Measurements from ENCODE around the gene NEK9.

NEK9 gene

DNA sequence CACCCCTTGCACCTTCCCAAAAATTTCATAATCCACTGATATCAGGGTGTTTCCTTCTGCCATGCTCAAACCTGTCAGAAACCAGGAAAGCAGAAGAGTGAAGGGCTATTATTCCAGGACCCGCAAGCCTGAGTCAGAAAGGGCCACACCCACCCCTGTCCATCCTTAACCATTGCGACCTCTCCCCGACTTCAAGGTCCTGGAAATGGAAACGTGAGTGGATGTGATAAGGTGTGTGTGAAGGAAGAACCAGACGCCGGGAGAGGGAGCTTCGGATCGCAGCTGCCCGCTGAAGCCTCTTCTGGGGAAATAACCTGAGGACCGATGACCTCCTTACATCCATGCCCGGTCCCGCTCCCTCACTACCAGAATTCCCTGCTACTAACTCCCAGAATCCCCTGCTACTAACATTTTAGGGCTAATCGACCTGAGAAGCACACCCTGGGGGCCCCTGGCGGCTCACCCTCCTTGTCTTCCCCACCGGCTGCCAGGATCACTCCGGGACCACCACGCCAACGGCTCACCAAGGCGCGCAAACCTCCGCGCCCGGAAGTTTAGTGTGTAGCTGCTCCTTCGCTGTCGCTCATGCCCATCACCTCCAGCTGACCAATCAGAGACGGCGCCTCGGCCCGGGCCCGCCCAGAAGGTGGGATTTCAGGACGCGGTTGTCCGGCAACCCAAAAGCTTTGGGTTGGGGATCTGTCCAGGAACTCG lies 63.2 kb downstream of the NEK9 start, which contains the start of gene ACYP1:
Gene ACYP1 (minus strand): TSS at position 534 of the 714 bp plus-strand sequence. CDS start 471 bp downstream, at position 63.
- peak; percentile 90 to 92 for DNase-seq

DNA sequence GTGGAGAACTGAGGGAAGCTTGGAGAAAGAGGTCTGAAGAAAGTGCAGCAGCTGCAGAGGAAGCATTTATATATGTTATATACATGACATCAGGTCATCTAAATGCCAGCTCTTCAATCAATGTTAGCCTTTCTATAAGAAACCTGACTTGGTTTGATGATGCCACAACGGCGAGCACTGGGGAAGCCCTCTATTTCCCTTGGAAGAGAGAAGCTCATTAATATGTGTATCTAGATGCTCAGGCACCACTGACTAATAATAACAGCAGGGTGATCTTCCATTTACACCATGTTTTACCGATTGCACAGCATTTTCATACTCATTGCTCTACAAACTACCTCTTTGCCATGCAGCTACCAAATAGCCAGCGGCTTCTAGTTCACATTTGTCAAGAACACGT lies 63.8 kb downstream of the NEK9 start:
- DNase-seq, result no peak

DNA sequence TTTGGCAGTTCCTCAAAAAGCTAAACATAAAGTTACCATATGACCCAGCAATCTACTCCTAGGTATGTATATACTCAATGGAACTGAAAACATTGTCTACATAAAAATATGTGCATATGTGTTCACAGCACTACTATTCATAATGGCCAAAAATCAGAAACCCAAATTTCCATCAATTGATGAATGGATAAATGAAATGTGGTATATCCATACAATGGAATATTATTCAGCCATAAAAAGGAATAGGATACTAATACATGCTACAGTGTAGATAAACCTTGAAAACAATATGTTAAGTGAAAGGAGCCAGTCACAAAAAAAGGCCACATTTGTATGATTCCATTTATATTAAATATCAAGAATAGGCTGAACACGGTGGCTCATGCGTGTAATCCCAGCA lies 66.4 kb downstream of the NEK9 start:
- no peak for DNase-seq

DNA sequence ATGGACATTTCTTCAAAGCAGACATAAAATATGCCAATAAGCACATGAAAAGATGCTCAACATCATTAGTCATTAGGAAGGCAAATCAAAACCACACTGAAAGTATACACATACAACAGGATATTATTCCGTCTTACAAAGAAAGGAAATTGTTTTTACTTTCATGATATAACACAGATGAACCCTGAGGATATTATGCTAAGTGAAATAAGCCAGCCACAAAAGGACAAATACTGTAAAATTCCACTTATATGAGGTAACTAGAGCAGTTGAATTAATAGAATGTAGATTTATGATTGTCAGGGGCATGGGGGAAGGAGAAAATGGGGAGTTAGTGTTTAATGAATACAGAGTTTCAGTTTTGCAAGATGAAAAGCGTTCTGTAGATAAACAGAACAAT lies 67.2 kb downstream of the NEK9 start:
- DNase-seq, result no peak

DNA sequence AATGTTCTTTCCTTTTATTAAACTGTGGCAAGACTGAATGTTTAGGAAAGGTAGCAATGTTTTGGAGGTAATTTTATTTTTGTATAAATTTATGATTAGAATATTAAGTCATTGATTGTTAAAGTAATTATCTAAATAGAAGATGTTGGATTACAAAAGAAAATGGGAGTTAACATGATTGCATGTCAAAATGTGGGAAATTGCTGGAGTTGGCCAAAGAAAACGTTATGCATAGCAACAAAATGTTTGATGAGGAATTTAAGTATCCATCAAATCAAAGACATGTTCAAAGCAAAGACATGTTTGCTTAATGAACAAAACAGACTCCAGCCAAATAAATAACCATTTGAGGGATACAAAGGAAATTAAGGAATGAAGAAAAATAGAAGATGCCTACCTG lies 72.4 kb downstream of the NEK9 start:
- no peak for DNase-seq

DNA sequence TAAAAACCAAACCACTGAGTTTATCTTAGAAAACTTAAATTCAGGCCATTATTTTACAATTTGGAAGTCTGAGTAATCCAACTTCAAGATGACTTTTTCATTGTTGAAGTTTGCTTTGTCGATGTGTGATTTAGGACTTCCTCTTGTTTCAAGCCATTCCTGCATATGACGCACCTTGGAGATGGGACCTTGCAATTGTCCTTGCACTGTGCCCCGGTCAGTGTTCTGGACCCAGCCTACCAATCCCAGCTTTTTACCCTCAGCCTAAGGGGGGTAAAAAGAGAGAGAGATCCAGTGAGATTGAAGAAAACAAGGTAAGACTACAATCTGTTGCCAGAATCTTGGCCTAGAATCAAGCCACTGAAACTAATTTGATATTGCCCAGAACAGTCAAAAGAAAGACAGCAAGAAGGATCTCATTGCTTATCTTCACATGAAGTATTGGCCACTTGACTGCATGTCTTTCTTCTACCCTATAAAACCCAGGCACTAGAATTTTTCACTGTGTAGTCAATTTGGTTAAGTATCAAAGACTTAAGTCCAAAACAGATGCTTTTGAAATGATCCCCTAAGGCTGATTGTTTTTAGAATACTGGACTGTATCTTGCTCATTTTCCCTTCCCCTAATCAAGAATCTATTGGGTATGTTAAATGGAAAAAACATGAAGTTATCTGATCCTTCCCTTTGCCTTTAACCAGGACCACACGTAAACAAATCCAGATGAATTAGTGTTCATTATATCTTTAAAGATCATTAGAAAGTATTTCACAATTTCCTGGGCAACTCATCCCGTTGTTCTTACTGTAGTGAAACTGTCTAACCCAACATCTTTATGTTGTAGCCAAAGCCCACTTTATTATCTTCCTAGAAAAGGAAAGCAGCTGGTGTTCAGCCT lies 73.2 kb downstream of the NEK9 start:
- DNase-seq, result no peak

DNA sequence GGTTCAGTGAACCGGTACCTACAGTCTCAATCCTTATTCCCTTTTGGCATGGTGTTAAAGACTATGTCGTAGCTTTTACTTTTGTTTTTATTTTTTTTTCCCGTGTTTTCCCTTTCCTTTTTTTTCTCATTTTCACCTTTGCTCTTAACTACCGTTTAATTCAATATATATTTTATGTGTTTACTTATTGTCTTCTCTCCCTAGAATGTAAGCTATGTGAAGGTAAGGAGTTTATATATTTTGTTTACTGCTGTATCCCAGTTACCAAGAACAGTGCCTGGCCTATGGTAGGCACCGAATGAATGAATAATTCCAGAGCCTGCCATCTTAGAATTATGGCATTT lies 75.3 kb downstream of the NEK9 start:
- no peak for DNase-seq

DNA sequence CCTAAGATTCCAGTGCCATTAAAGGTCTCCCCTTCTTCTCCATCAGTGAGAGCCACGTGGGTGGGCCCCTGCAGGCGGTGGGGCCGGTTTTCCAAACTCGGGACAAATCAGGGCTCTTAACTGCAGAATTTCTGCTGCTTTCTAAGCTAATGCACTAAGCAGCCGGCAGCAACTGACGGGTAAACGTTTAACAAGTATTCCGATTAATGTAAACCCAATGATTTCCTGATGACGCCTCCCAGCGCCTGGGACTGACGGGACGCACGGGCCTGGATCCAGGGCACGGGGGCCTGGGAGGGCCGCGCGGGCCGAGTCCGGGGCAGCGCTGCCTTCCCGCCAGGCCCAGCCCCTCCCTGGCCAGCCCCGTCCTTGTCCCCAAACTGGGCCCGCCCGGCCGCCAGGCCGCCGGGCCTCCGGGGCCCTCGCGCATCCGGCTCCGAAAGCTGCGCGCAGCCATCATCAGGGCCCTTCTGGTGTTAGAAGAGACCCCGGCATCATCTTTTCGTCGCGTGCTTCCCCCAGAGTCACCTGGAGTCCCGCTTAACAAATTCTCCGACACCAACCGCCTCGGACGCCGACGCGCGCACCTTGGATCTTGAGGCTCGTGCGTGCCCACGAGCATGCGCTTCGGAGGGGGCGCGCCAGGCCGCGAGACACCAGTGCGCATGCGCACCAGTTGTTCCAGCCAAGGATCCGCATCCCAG lies 75.8 kb downstream of the NEK9 start, which contains the start of gene MLH3:
Gene MLH3 (minus strand): TSS at position 616 of the 704 bp plus-strand sequence. CDS start 1,812 bp downstream, outside the sequence.
- DNase-seq, result peak; percentile 82 to 83

DNA sequence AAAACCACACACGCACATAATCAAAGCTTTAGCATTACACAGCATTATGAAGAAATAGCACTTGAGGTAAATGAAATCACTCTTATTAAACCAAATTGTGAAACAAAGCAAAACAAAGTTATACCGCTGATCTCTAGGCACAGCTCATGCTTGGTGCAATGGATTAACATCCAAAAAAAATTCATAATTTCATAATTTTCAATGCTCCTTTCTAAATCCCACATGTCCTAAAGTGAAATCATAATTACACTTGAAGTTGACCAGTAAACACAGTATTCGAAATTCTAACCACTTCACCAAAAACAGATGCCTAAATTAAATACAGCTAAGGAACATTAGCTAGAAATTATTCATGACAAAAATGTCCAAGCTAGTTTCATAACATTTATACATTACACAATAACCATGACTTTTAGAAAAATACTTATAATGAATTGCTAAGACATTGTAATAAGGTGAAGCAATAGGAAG lies 77.1 kb downstream of the NEK9 start:
- DNase-seq, result no peak

DNA sequence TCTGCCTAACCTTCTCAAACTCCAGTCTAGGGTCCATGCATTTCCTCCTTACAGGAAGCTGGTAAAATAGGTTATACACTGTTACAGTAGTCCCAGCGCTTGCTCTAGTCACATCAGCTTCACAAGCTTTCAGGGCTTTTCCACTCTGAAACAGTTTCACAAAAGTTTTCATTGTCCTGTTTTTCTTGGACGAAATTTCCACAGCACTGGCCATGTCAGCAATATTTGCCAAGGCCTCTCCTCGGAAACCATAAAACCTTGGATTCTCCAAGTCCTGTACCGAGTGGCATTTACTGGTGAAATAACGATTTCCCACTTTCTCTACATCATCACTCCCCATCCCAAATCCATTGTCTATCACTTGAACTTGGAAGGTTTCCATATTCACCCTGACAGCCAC lies 77.7 kb downstream of the NEK9 start:
- DNase-seq, result no peak

DNA sequence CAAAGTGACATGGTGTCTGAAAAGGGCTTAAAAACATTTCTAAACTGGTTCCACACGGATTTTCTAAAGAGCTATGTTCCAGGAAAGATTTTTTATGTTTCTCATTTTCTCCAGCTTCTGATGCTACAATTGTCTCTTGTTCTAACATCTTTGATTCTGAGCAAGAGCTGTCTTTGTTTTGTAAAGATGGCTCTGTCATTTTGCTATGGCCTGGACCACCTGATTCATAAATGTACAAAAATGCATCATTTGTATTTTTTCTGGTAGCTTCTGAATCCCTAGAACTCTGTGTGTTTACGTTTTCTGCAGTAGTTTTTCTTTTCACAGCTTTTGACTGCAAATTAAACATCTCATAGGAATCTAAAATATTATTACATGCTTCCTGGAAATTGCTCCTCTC lies 78.7 kb downstream of the NEK9 start:
- no peak for DNase-seq

DNA sequence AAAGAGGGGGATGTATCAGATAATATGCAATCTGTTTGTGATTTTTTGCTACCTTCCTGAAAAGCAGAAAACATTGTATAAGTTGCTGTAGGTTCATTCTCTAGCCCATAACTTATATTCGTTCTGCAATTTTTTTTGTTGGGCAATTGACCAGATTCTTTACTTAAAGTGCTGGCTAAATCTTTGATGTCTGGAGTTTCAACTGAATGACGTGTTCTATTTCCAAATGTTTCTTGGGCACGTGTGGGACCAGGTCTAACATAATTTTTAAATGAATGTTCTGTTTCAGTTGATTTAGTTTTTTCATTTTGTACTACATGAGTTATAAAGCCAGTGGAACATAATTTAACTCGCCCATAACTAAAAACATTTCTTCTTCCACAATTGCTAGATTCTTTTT lies 79.3 kb downstream of the NEK9 start:
- DNase-seq, result no peak

DNA sequence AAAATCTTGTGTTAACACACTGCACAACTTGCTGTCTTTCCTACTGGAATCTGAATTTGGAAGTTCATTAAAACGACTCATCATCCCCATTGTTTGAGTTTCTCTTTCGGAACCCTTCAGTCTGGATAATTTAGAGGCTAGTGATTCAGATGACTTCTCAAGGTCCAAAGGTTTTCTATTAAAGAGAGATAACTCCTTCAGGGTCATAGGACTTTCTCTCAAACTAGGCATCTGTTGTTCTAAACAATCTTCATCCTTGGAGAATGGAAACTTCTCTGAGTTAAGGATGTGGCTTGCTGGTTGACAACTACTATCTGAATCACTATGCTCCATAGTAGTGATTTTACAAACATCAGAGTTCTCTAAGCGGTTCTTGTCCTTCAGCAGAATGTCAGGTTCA lies 79.9 kb downstream of the NEK9 start:
- no peak for DNase-seq

DNA sequence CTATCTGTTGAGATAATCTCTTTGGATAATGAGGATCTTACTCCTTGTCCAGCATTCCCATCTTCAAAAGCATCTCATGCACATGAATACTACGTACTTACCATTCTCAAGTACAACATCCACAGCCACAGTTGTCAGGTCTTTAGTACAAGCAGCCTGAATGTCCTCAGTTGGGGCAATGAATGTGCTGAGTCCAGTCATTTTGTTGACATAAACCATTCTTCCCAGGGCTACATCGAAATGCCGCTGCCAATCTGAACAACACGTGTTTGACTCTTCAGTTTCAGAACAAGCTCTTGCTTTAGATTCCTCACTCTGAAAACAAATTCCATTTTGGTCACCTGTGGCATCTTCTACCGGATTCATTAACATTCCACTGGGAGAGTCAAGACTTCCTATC lies 80.6 kb downstream of the NEK9 start:
- DNase-seq, result no peak

DNA sequence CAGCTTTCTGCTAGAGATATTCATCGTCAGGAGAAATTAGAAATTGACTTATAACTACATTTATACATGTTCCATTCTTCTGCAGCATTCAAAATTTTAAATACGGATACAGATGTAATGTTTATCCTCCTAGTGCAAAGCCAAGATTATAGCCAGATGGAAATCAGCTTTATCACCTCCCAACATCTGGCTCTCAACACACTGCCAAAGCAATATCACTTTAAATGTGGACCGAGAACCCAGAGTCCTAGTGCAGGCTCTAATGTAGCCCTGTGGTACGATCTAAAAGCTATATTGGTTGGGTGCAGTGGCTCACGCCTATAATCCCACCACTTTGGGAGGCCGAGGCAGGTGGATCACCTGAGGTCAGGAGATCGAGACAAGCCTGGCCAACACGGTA lies 82.1 kb downstream of the NEK9 start:
- no peak for DNase-seq

DNA sequence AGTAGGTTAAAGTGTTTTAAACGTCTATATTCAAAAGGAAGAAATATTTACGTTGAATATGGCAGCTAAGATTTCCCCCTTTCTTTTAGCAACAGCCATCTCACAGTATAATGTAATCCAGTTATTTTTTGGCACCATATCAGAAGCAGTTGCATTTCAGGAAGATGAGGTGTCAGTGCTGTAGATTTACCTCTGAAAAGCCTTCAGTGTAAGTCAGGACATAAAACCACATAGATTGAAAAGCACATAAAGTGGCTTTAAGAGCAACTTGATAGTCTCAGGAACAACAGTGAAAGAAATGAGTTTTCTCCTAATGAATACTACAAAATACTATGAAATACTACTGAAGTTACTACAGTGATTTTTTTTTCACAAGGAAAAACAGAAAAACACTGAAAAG lies 82.5 kb downstream of the NEK9 start:
- DNase-seq, result no peak

DNA sequence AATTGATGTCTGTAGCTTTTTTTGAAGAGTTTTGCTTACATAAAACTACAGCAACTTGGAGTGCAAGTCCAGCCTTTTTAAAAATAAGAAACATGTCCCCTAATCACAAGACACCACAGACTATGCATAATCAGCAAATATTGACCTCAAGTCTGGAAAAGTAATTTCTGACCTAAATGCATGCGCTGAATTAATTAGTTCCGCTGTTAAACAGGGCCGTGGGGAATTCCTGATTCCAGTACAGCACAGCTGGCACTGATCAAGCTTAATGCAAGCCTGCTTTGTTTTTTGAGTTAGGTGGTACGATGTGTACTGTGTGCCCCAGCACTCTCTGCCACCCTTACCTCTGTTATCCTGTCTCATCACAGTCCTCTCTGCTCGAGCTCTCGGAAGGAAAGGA lies 84.8 kb downstream of the NEK9 start:
- DNase-seq, result no peak

DNA sequence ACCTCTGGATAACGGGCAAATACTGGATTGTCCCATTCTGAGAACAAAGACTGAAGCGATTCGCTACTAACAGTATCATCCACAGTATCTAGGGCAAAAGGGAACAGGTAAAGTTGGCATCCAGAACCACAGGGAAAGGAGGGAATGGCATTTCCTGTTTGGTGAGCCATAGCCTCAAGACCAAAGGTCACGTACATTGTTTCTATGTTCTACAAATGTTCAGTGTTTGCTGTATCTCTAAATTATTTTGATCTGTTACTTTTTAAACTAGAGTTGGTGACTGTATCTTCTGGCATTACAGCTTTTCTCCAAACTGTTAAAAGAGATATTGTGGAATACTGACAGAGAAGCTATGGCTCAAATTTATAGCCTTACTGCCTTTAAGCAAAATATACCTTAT lies 85.2 kb downstream of the NEK9 start:
- DNase-seq, result no peak

DNA sequence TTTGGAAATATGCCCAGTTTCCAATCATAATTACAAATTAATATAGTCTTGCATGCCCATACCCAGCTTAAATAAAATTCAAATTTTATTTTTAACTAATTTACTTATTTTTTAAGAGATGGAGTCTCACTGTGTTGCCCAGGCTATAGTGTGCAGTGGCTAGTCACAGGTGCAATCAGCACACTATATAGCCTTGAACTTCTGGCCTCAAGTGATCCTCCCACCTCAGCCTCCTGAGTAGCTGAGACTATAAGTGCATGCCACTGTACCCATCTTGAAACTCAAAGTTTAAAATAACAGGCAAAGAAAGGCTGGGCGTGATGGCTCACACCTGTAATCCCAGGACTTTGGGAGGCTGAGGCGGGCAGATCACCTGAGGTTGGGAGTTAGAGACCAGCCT lies 85.9 kb downstream of the NEK9 start:
- no peak for DNase-seq

DNA sequence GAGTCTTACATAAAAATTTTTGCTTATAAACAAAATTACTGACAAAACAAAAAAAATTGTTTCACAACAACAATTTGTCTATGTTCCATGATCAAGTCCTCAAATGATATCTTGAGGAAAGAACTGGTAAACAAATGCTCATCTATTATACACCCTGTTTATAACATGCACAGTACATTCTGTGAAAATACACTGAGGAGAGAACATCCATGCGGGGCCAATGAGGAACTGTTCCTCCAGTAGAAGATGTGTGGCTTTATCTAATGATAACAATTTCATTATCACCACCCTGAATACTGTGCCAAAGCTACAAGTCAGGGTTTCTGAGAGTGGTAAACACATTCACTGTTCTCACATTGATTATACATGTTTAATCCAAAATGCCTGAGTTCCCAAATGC lies 86.3 kb downstream of the NEK9 start:
- DNase-seq, result no peak

DNA sequence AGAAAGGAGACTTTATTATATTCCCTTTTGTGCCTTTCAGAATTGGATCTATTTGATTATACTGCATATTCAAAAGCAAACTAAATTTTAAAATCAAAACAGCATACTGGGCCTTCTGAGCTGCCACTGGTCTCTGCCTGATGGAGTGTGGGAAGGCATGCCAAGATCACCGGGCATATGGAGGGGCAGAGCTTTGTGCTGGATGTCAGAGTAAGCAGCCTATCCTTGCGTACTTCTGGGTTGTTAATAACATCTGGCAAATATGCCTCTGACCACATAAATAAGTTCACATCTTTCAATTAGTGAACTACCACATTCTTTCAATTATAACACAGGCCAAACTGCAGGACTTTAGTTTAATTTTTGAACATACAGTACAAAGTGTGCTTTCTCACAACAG lies 93.9 kb downstream of the NEK9 start:
- DNase-seq, result no peak

DNA sequence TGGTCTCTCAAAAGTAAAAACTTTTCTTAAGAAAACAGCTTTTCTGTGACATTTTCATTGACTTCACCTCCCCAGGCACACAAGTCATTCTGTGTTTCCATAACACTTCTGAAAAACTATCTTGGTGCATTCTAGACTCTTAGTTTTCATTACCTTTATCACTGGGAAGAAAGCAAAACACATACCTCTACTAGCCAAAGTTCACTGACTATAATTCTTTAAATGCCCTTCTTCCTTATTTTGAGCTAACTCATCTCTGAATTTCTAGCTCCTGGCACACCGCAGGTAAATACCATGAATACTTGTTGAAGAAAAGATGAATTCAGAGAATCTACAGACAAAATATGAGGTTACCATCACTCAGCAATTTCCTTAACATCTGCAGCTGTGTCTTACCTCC lies 96.7 kb downstream of the NEK9 start:
- no peak for DNase-seq
